Caco-2 (cell line): Measurements from ENCODE around the gene STAT1. TPM values are rescaled to one million over a fixed set of nuclear protein-coding genes. Genes with fewer than 3 reads are reported as not detected.

ENCODE experiments used
- BruUV-seq: library from RNA; stranded (reverse); fragments of 400-500 nt; replicated peaks from 2 replicates; lab custom pipeline; 2021; lab: Mats Ljungman, UMichigan
- CTCF ChIA-PET: fragments of 300-600 bp; sonication (Branson Sonifier 250); formaldehyde crosslinking; loops from one replicate; lab custom pipeline; 2022; ENCODE audit warnings: antibody characterized with exemption; lab: Charles Lee
- POLR2A ChIA-PET: fragments of 300-600 bp; sonication (Branson Sonifier 250); formaldehyde crosslinking; loops from one replicate; lab custom pipeline; 2022; ENCODE audit warnings: antibody characterized with exemption; lab: Charles Lee
- DNase-seq, 2 experiments: peaks; one replicate each; pipeline versions ENCODE4 v3.0.0 to v3.0.0-alpha.2; 2020 to 2022
- H3K27me3 ChIP-seq: replicated peaks from 2 replicates; pipeline ENCODE4 v1.6.0; 2011; ENCODE audit warnings: low read length; ENCODE audit not compliant: control insufficient read depth, insufficient read depth
- H3K36me3 ChIP-seq: 2 replicates; pipeline ENCODE4 v1.5.1; 2011; ENCODE audit warnings: low read length; ENCODE audit not compliant: control insufficient read depth, insufficient read depth
- H3K4me1 ChIP-seq: fragments of 250-450 bp; sonication (Bioruptor Pico); 2 replicates; pipeline ENCODE4 v1.5.1; 2020; ENCODE audit warnings: mild to moderate bottlenecking
- H3K4me3 ChIP-seq: 2 replicates; pipeline ENCODE4 v1.5.1; 2011; ENCODE audit warnings: low read depth, mild to moderate bottlenecking, control low read depth, low read length
- H3K9me3 ChIP-seq: fragments of 250-450 bp; sonication (Bioruptor Pico); 2 replicates; pipeline ENCODE4 v1.5.1; 2020; ENCODE audit warnings: mild to moderate bottlenecking, moderate library complexity
- H3K27ac Mint-ChIP-seq: one replicate; pipeline ENCODE4 v1.8.0; 2022; ENCODE audit warnings: mixed read lengths; ENCODE audit not compliant: unreplicated experiment
- H3K27me3 Mint-ChIP-seq: one replicate; pipeline ENCODE4 v1.8.0; 2022; ENCODE audit warnings: mixed read lengths; ENCODE audit not compliant: insufficient read depth, unreplicated experiment
- H3K36me3 Mint-ChIP-seq: one replicate; pipeline ENCODE4 v1.8.0; 2022; ENCODE audit warnings: mild to moderate bottlenecking, mixed read lengths; ENCODE audit not compliant: insufficient read depth, unreplicated experiment
- H3K4me1 Mint-ChIP-seq: one replicate; pipeline ENCODE4 v1.8.0; 2022; ENCODE audit warnings: low read depth, mixed read lengths; ENCODE audit not compliant: unreplicated experiment
- H3K4me3 Mint-ChIP-seq: one replicate; pipeline ENCODE4 v1.8.0; 2022; ENCODE audit warnings: mild to moderate bottlenecking, moderate library complexity, mixed read lengths; ENCODE audit not compliant: unreplicated experiment
- H3K9me3 Mint-ChIP-seq: one replicate; pipeline ENCODE4 v1.8.0; 2022; ENCODE audit warnings: mixed read lengths; ENCODE audit not compliant: unreplicated experiment
- CTCF ChIP-seq, 2 experiments: fragments of 200-600 bp in 1 of 2; IDR thresholded peaks; 1 replicate in 1 of 2; 2 replicates in 1 of 2; pipeline versions ENCODE4 v1.5.1 to v1.8.0; 2011 to 2022; ENCODE audit warnings: antibody characterized with exemption in 1 of 2, control low read depth in 1 of 2, inconsistent platforms in 1 of 2, low read depth in 1 of 2, low read length in 1 of 2, mild to moderate bottlenecking in 1 of 2, moderate library complexity in 1 of 2; ENCODE audit not compliant: insufficient read depth in 1 of 2, severe bottlenecking in 1 of 2, unreplicated experiment in 1 of 2
- intact Hi-C: fragments of 100-400 bp; cut with micrococcal nuclease; formaldehyde crosslinking; loops from one replicate; pipeline ENCODE4 v1.10.0; 2022; ENCODE audit not compliant: unreplicated experiment
- total RNA-seq: library from RNA; stranded (reverse); gene quantifications from 2 replicates; pipeline ENCODE4 v1.2.3, GENCODE V29; 2022

STAT1 gene
- total RNA-seq, 1 experiment from 2014 or later = 126 TPM

- H3K4me1 Mint-ChIP-seq = peaks cover 6% of the 10 kb centered on the region
- intact Hi-C loops = no loop called here
- BruUV-seq = no TSS peak
- Histone ChIP-seq H3K27me3 (no peaks in the 10 kb centered on the region), H3K36me3 (peaks cover 7% of the 10 kb centered on the region), H3K4me1 (no peaks in the 10 kb centered on the region; the same call in 1 of the 2 replicates), H3K9me3 (no peaks in the 10 kb centered on the region), H3K4me3 (no peak overlapping the region)
- H3K36me3 Mint-ChIP-seq = peaks cover 87% of the 10 kb centered on the region
- H3K27ac Mint-ChIP-seq = no peak overlapping the region
- DNase-seq = no peak
- ChIA-PET CTCF (no interaction called here), POLR2A (no interaction called here)
- no peak for TF ChIP-seq CTCF (IDR thresholded peaks at IDR 0.05; ENCODE audit: insufficient read depth in 1 of 2, low read depth in 1 of 2, low read length in 1 of 2, severe bottlenecking in 1 of 2, unreplicated experiment in 1 of 2)
- H3K4me3 Mint-ChIP-seq = no peak overlapping the region
- H3K27me3 Mint-ChIP-seq = no peaks in the 10 kb centered on the region
- no peaks in the 10 kb centered on the region for H3K9me3 Mint-ChIP-seq
Measured at GRCh38 chr2:190988910-190989309, 25.1 kb downstream of the STAT1 start.

- intact Hi-C loops = no loop called here
Measured at GRCh38 chr2:190987938-190988337, 26.0 kb downstream of the STAT1 start.

GRCh38 chr2:190987116-190987515, 26.9 kb downstream of the STAT1 start:
- Histone ChIP-seq H3K27me3 (no peaks in the 10 kb centered on the region), H3K36me3 (peaks cover 11% of the 10 kb centered on the region), H3K4me3 (no peak overlapping the region), H3K4me1 (no peaks in the 10 kb centered on the region), H3K9me3 (no peaks in the 10 kb centered on the region)
- Mint-ChIP-seq H3K36me3 (peaks cover 84% of the 10 kb centered on the region), H3K9me3 (no peaks in the 10 kb centered on the region), H3K4me1 (no peaks in the 10 kb centered on the region), H3K4me3 (no peak overlapping the region), H3K27ac (no peak overlapping the region), H3K27me3 (no peaks in the 10 kb centered on the region)
- no TSS peak for BruUV-seq
- ChIA-PET POLR2A (no interaction called here), CTCF (no interaction called here)
- DNase-seq = no peak
- intact Hi-C loops = no loop called here
- TF ChIP-seq CTCF (IDR thresholded peaks at IDR 0.05; ENCODE audit: insufficient read depth in 1 of 2, low read depth in 1 of 2, low read length in 1 of 2, severe bottlenecking in 1 of 2, unreplicated experiment in 1 of 2) = no peak

More at GRCh38 chr2:190987938-190988337, 26.0 kb downstream of the STAT1 start:
- no TSS peak for BruUV-seq
- H3K9me3 Mint-ChIP-seq = no peaks in the 10 kb centered on the region
- POLR2A ChIA-PET = no interaction called here
- Histone ChIP-seq H3K4me1 (no peaks in the 10 kb centered on the region), H3K9me3 (no peaks in the 10 kb centered on the region), H3K4me3 (no peak overlapping the region), H3K27me3 (no peaks in the 10 kb centered on the region), H3K36me3 (peaks cover 9% of the 10 kb centered on the region)
- no peak for TF ChIP-seq CTCF (IDR thresholded peaks at IDR 0.05; ENCODE audit: insufficient read depth in 1 of 2, low read depth in 1 of 2, low read length in 1 of 2, severe bottlenecking in 1 of 2, unreplicated experiment in 1 of 2)
- H3K36me3 Mint-ChIP-seq = peaks cover 84% of the 10 kb centered on the region
- CTCF ChIA-PET = no interaction called here
- H3K27ac Mint-ChIP-seq = no peak overlapping the region
- no peaks in the 10 kb centered on the region for H3K27me3 Mint-ChIP-seq
- no peak overlapping the region for H3K4me3 Mint-ChIP-seq
- DNase-seq = no peak
- peaks cover under 1% of the 10 kb centered on the region for H3K4me1 Mint-ChIP-seq
